ENCODE measurements around the gene DPM2.

The DPM2 gene

GRCh38 chr9:127895811-127896210 lies 41.8 kb downstream of the DPM2 start:
- no peak for DNase-seq

- DNase-seq, result no peak
These were observed 44.3 kb downstream of the DPM2 start for GRCh38 chr9:127893392-127893791.

GRCh38 chr9:127892831-127893230 lies 44.8 kb downstream of the DPM2 start:
- no peak for DNase-seq

- no peak for DNase-seq
These were observed 47.6 kb downstream of the DPM2 start for GRCh38 chr9:127890053-127890452.

- DNase-seq, result no peak
These were observed 49.9 kb downstream of the DPM2 start for GRCh38 chr9:127887792-127888191.

GRCh38 chr9:127886401-127886972 lies 51.2 kb downstream of the DPM2 start:
- DNase-seq, result no peak

GRCh38 chr9:127885508-127886281 lies 52.0 kb downstream of the DPM2 start:
- DNase-seq, result no peak
